NCI-H345 (cell line): ENCODE results near the gene IRAK1.
A peak's percentile ranks its signal among the peaks of the same experiment; 100 is the strongest.

Experiments
- DNase-seq: peaks from one replicate; lab custom pipeline; 2025; lab: John Stamatoyannopoulos, UW

The IRAK1 gene

DNA sequence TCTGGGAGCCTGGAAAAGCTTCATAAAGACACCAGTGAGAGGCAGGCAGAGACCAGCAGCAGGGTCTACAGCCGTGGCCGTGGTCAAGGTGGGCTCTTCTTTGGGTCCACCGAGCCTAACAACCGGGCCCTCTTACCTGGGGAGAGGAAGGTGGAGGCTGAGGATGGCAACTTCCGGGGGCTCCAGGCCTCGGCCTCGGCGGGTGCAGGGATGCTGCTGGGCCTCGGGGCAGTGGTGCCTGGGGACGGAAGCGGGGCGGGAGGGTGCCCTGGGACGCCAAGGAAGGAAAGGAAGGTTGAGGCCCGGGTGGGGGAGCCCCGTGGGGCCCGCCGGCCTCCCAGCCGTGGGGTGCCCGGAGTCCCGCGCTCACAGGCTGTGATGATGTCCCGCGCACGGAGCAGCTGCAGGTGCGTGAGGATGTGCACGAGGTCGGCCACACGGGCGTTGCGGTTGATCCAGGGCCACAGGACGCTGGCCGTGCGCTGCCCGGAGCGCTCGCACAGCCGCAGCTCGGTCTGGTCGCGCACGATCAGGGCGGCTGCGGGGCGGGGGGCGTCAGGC is 561 bp downstream of the IRAK1 start:
- no peak for DNase-seq

DNA sequence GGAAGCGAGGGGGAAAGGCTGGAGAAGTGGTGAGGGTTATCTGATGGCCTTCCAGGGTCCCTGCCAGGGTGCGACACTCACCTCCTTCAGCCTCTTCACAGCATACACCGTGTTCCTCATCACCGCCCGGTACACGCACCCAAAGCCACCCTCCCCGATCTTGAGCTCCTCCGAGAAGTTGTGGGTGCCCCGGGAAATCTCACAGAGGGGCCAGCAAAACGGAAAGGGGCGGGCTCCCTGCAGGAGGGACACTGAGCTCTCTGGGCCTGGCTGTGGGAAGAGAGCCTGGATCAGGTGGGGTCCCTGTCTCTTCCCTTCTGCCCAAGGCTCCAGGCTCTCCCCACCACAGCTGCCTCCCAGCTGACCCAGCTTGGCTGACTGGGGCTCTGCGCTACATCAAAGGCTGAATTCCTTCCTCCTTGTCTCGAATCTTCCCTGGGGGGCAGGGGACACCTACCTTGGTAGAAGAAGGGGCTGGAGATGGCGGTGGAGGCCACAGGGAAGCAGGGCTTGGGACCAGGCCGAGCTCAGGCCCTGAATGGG is 1.1 kb downstream of the IRAK1 start:
- no peak for DNase-seq

DNA sequence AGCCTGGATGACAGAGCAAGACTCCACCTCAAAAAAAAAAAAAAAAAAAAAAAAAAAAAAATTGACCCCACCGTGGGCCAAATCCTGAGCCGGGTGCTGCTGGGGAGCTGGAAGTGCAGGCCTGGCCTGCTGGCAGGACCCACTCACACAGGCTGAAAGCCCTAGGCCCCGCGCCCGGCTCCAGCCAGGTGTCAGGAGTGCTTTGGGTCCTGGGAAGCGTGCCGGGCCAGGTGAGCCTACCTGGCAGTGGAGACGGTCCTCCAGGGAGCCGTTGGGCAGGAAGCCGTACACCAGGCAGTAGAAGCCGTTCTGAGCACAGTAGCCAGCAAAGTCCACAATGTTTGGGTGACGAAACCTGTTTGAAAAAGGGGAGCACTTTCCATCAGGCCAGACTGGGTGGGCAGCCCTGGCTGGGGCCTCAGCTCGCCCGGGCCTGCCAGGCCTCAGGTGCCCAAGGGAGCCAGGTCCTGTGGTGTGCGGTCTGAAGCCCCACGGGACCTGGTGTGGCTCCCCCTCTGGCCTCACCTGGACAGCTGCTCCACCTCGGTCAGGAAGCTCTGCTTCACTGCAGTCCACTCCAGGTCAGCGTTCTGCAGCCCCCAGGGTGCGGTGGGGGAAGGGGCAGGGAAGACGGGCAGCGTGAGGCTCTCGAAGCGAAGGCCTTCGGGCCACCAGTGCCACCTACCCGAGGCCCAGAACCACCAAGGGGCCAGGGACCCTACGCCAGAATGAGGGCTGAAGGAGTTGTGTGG is 1.8 kb downstream of the IRAK1 start:
- DNase-seq, result no peak

DNA sequence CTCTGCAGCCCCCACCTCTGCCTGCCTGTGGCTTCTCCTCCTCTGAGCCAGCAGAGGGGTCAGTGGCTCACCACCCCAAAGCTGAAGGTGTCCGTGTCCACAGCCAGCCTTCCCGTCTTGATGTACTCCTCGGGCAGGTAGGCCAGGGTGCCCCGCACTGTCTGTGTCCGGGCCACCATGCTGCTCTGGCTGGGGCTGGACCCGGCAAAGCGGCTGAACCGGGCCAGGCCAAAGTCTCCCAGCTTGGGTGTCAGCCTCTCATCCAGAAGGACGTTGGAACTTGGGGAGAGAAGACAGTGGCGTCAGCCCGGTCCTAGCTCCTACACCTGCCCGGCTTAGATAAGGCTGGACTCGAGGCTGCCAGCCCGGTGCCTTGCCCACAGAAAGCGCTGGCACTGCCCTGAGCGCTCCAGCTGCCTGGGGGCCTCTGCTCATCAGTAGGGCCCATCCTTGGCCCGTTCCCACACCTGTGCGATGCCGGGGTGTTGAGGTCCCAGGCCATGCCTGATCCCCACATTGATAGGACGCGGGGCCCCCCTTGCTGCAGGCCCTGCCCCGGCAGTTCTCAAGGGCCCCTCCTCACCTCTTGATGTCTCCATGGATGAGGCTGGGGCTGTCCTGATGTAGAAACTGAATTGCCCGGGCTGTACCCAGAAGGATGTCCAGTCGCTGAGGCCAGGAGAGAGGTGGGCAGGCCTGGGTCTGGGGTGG is 3.2 kb downstream of the IRAK1 start:
- DNase-seq, result no peak

DNA sequence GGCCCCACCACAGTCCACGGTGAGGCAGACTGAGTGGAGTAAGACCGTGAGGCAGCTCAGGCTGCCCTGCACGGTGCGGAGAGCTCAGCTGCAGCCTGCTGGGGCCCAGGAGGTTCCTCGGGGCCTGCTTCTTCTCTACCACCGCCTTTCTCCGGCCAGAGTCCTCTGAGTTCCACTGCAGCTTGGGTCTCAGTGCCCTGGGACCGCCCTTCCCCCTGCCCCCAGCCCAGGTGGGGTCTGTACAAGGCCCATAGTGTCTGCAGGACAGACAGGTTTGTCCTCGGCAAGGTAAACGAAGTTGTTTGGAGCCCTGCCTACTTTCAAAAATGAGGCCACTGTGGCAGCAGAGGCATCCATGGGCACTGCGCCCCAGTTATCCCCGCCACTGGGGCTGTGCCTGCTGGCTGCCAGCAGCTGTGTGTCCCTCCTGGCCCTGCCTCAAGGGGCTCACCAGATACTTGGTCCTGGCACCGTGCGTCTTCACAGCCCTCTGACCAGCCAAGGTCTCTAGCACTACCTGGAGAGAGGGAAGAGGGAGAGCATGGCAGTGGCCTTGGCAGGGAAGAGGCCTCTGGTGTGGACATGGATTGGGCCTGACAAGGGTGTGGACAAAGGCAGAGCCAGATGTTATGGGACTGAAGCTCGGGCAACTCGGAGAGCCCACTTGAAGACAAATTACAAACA is 4.0 kb downstream of the IRAK1 start:
- DNase-seq, result no peak

DNA sequence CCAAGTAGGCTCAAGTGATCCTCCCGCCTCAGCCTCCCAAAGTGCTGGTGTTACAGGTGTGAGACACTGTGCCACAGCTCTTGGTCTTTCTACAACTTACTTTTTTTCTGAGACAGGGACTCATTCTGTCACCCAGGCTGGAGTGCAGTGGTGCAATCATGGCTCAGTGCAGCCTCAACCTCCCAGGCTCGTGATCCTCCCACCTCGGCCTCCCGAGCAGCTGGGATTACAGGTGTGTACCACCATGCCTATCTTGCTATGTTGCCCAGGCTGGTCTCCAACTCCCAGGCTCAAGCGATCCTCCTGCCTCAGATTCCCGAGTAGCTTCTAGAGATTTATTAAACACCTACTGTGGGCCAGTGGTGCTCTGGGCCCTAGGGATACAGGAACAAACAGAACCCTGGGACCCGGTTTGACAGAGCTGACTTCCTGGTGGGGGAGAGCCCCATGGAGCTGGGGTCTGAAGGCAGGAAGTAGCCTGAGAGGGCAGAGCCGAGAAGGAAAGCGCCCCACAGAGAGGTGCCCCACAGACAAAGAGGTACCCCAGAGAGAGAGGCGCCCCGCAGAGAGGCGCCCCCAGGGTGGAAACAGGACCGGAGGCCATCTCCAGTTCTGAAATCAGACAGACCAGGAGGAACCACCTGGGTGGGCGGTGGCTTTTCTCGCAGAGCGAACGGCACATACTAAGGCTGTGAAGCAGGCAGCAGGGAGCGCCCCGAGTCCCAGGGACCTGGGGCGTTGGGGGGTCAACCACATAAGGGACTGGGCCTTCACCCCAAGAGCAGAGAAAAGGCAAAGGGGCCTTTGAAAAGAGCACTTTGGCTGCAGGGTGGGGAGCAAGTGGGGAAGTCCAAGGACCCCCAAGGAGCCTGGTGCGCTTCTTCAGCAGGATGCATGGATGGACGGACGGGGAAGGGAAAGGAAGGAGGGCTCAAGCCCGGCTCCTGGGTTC is 5.0 kb downstream of the IRAK1 start:
- no peak for DNase-seq

DNA sequence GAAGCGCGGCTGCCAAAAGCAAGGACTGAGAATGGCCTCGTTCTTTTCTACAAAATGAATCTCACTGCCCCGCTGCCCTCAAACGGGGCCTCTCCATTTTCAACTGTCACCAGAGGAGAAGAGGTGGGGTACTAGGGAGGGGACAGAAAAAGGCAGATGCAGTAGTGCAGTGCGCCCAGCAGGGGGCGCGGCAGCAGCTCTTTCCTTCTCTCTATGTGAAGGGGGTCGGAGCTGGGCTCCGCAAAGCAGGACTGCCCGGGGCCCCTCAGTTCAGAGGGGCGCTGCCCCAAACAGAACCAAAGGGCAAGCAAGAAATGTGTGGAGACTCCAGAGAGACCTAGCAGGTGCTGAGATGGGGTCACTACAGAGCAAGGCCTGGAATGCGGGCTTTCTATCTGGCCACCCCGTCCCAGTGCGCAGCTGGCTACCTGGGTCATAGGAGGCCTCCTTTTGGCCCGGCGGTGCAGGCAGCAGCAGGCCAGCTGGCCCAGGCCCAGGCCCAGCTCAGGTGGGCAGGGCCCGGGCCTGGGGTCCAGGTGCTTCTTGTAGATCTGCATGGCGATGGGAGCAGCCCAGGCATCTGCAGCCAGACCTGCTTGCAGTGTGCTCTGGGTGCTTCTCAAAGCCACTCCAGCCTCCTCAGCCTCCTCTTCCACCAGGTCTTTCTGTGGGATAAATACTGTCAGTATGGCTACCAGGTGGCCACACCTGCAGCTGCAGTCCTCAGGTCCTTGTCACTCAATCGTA is 5.9 kb downstream of the IRAK1 start:
- DNase-seq, result peak; percentile 29

DNA sequence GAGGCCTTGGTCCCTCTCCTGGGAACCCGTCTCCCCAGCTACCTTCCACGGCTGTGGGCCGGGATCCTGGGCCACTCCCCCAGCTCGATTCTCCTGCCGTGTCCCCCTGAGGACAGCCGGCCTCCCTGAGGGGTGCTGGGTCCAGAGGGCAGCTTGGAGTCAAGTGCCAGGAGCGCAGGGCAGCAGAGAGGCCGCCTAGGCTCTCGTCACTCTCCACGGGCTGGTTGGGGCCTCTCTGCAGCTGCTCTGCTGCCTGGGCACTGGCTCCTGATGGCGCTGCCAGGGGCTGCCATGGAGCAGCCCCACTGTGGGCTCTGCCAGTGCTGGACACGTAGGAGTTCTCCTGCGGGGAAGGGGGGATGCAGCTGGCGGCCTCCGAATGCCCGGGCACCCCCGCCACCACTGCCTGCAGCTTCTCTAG is 6.7 kb downstream of the IRAK1 start:
- no peak for DNase-seq

DNA sequence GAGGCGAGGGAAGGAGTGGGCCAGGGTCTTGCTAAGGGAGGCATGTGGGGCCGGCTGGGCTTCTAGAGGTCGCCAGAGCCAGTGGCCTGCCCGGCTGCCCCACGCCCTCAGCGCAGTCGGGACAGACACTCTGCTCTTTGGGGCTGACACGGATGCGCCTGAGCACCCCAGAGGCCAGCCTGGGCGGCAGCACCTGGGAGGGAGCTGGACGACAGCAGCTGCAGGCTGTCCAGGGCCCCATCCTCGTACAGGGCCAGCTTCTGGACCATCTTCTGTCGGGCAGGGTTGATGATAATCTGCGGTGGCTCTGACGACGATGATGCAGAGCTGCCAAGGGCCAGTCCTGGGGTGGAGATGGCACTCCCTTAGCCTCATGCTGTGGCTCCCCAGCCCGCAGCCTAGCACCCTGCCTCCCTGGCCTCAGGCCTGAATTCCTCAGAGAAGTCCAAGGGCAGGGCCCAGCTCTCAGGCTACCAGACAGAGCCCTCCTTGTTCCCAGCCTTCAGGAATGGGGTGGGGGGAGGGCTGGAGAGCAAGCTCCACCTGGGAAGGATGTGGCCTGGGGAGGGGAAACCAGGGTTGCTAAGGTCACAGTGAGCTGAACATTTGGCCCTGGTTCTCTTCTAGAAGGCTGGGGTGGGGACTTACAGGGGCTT is 7.2 kb downstream of the IRAK1 start:
- no peak for DNase-seq

DNA sequence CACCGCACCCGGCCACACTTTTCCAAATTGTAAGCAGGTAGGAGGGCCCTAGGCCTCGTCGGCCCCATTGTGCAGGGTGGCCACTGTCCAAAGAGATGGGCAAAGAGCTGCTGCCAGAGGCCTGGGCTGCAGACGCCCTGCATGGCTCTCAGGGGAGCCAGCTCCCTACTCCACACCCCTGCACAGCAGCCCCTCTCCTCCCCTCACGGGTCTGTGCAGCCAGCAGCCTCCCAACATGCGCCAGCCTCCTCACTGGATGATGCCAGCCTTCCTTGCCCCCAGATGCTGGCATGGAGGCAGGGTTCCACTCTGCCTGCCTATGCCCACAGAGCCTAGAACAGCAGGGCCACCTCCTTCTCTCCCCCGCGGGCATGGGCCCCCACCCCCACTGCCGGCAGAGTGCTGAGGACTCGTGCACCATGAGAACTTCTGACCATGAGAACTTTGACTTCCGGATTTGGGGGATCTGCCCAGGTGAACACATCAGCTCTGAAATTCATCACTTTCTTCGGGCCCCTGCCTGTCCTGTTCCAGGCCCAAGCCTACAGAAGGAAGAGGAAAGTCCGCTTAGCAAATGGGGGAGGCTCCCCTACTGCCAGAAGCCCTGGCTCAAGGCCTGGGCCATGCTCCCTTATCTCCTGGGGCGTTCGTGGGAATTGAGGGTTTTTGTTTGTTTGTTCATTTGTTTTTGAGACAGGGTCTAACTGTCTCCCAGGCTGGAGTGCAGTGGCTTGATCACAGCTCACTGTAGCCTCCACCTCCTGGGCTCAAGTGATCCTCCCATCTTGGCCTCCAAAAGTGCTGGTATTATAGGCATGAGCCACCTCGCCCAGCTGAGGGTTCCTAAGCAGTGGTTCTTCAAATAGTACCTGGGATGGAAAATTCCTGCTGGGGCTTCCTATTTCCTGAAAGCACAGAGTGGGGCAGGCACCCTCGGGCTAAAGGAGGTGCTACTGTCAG is 8.0 kb downstream of the IRAK1 start:
- no peak for DNase-seq

DNA sequence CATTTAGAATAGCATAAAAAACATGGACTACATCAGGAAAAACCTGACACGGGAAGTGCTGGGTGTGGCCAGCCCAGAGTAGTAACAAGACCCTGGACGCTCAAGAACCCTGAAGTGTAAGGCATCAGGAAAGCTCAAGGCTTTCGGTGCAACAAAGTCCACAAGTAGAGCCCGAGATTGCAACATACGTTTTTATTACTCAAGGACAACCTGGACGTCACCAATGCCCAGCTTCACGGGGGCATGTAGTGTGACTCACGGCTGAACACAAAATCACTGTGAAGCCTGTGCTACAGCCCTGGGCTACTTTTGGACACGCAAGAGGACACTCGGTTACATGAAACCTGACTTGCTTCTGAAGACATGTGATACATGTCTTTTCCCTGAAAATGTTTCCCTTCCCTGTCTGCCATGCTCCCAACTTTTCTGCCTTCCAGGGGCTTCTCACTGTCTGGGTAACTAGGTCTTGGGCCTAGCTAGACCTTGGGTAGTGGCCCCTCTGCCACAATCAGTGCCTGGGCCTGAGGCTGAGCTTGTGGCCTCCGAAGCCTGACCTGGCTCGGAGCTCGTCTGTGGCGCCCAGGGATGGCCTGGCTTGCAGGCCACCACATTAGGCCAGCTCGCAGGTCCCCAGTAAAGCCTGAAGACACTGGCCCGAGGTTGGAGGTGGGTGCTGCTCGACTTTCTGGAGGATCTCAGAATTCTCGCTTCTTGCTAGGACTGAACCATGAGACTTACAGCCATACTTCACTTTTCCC is 9.2 kb downstream of the IRAK1 start:
- no peak for DNase-seq

DNA sequence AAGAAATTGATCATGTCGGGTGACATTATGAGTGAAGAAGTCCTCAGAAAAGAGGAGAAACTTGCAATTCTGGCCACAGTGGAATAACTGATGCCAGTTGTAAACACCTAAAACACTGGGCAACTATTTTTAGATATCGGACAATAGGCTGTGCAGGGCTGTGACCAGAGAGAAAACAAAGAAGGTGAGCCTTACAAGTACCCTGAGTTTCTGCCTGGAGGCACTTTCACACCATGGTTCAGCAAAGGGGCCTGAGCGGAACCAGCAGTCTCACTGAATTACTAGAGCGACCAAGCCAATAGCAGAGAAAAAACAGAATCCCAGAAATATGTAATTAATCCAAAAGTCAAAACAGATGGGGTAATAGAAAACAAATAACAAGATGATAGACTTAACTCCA is 11.2 kb downstream of the IRAK1 start:
- DNase-seq, result peak; percentile 9

DNA sequence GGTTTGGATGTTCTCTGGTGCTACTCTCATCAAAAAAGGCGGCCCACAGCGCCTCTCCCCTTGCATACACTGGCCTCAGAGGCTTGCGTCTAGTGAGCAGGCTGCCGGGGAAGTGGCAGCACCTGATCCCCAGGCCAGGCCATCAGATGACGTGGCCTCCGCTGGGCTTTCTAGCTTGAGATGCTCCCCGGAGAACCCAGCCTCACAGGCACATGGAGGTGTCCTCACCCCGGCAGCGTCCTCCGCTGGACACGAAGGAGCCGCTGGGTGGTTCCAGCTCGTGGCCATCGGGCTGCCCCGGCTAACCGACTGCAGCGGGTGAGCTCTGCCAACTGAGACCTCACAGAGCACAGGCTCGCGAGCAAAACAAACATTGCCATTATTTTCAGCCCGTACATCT is 12.8 kb downstream of the IRAK1 start:
- DNase-seq, result no peak

DNA sequence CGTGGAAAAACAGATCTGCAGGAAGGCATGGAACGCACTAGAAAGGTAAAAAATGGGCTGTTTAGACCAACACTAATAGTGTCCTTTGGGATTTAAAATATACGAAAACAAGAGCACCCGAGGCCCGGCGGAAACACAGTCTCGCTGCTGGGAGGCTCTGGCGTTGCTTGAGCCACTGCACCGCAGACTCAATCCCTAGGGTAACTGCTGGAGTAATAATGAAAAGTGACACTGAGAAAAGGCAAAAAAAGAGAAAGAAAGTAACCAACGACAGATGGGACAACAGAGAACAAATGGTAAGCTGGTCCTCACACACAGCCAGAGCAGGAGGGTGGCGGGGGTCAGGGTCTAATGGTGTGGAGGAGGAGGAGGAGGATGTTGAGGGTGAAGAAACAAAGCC is 15.4 kb downstream of the IRAK1 start:
- DNase-seq, result no peak

DNA sequence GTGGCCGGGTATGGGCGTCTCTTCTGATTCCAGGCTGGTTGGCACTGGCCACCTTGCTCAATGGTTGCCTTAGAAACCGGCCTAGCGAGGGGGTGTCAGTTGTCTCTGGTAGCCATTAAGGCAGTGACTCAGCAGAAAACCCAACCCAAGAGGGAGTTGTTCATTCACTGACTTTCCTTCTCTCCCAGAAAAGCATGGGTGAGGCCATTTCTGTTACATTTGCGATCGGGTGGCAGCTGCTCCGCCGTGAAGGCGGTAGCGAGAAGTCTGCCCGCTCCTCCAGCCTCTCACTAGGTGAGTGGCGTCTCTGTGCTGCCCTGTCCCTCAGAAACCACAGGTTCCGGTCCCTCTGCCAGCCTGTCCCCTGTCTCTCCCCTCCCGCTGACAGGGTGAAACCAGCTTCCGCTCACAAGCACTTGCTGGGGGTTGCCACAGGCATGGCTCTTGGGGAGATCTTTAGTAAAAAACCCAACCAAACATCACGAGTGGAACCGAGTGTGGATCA is 17.4 kb downstream of the IRAK1 start:
- DNase-seq, result peak; percentile 9

DNA sequence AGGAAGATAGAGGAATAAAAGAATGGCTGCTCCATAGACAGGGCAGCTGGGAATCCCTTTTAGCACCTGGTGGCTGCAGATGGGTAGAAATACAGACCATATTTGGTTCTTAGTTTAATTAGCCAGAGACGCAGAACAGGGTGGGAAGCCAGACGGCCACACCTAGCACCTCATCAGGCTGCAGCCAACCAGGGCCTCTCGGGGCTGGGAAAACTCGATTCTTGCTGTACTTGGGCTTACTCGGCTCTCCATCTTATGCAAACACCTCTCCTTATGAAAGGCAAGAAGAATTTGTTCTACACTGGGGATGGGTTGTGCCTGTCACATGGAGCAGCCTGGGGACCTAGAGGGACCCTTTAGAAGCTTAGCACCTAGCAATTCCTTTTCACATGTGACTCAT is 19.7 kb downstream of the IRAK1 start:
- DNase-seq, result no peak

DNA sequence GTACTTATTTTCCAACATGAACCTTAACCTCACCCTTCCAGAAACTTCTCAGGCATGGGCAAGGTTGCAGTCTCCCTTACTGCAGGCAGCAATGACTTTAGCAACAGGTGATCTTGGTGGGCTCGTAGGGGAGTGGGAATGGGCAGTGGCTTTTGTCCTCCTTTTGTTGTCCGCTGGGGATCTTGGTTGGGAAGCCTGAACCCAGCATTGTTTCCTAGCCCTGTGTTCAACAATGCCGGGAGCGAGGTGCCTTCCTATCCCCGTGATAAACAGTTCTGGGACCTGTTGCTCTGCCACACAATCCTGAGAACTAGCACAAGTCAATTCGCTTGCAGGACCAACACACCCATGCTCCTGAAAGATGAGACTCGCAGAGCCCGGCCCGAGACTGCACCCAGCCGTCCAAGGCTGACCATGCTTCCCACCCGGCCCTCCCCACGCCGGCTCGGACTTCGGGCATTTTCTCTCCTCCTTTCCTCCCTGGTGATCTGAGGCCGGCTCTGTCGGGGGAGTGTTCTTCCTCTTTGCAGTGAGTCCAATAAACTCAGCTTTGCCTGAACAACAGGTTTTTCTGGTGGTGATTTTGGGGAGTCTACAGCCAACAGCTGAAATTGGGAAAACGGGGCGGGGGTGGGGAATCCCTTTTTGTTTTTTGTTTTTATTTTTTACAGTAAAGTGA is 20.2 kb downstream of the IRAK1 start:
- no peak for DNase-seq
